HepG2 (cell line): ENCODE results near the gene SLIT1. TPM values are rescaled to one million over a fixed set of nuclear protein-coding genes. Genes with fewer than 3 reads are reported as not detected.

Experiments used
- ARNT ChIP-seq: fragments of 450-650 bp; IDR thresholded peaks from 2 replicates; pipeline ENCODE4 v1.6.1; 2017
- HDAC6 ChIP-seq: fragments of 200-600 bp; sonication (generic); IDR thresholded peaks from 2 replicates; pipeline ENCODE4 v1.7.0; 2017; ENCODE audit warnings: mild to moderate bottlenecking, antibody characterized with exemption, low read length, low read depth
- MAFF ChIP-seq: IDR thresholded peaks from 2 replicates; pipeline ENCODE4 v1.6.1; 2011; ENCODE audit warnings: low read depth, low read length, improper control_type of control experiment
- NCOR1 ChIP-seq: fragments of 200-600 bp; sonication (generic); IDR thresholded peaks from 2 replicates; pipeline ENCODE4 v1.7.0; 2017; ENCODE audit warnings: antibody characterized with exemption, low read length, borderline replicate concordance
- NR2F1 ChIP-seq, 2 experiments: fragments of 450-650 bp in 1 of 2; formaldehyde crosslinking in 1 of 2; IDR thresholded peaks; 2 replicates each; pipeline versions ENCODE4 v1.5.0 to v1.6.1; 2016 to 2020; ENCODE audit warnings: mild to moderate bottlenecking in 1 of 2, missing compliant biosample characterization in 1 of 2, missing genetic modification reagents in 1 of 2, moderate library complexity in 1 of 2
- RXRA ChIP-seq: sonication (generic); formaldehyde crosslinking; IDR thresholded peaks from 2 replicates; pipeline ENCODE4 v1.5.1; 2020; ENCODE audit warnings: missing genetic modification reagents
- RXRB ChIP-seq: IDR thresholded peaks from 2 replicates; pipeline ENCODE4 v1.6.1; 2016; ENCODE audit warnings: borderline replicate concordance, missing genetic modification reagents, missing compliant biosample characterization
- SATB2 ChIP-seq: sonication (generic); formaldehyde crosslinking; IDR thresholded peaks from 2 replicates; pipeline ENCODE4 v1.5.0; 2020; ENCODE audit warnings: missing genetic modification reagents
- SMAD9 ChIP-seq: sonication (generic); formaldehyde crosslinking; IDR thresholded peaks from 2 replicates; pipeline ENCODE4 v1.5.1; 2020; ENCODE audit warnings: mild to moderate bottlenecking, missing genetic modification reagents
- SP1 ChIP-seq, 2 experiments: fragments of 450-650 bp in 1 of 2; sonication (generic) in 1 of 2; formaldehyde crosslinking in 1 of 2; IDR thresholded peaks; 2 replicates each; pipeline versions ENCODE4 v1.4.0 to v1.6.1; 2016 to 2020; ENCODE audit warnings: missing genetic modification reagents in 1 of 2
- TBX3 ChIP-seq: fragments of 450-650 bp; IDR thresholded peaks from 2 replicates; pipeline ENCODE4 v1.6.1; 2017; ENCODE audit warnings: antibody characterized with exemption, mild to moderate bottlenecking, inconsistent platforms, borderline replicate concordance
- ZEB1 ChIP-seq: IDR thresholded peaks from 2 replicates; pipeline ENCODE4 v1.6.1; 2012; ENCODE audit warnings: mild to moderate bottlenecking, low read depth, inconsistent platforms; ENCODE audit not compliant: insufficient replicate concordance
- ZNF234 ChIP-seq: sonication (generic); formaldehyde crosslinking; conservative IDR thresholded peaks from 2 replicates; pipeline ENCODE4 v1.5.1; 2020; ENCODE audit warnings: mild to moderate bottlenecking, missing genetic modification reagents
- ZNF660 ChIP-seq: sonication (generic); formaldehyde crosslinking; IDR thresholded peaks from 2 replicates; pipeline ENCODE4 v1.5.1; 2020; ENCODE audit warnings: mild to moderate bottlenecking, low read depth, missing genetic modification reagents, borderline replicate concordance
- ZNF790 ChIP-seq: sonication (generic); formaldehyde crosslinking; IDR thresholded peaks from 2 replicates; pipeline ENCODE4 v1.8.0; 2022; ENCODE audit warnings: missing genetic modification reagents, mild to moderate bottlenecking, borderline replicate concordance
- polyA plus RNA-seq, 8 experiments: library from polyadenylated mRNA; depleted of rRNA in 3 of 8; stranded (reverse) in 7 of 8; unstranded in 1 of 8; fragments of >200 nt; fragmentation: Illumina TruSeq in 4 of 8; extraction: Trizol in 4 of 8; gene quantifications; 2 replicates each; pipeline versions ENCODE4 v1.2.1 to v1.2.3, GENCODE V29; 2011 to 2016; ENCODE audit warnings: low read depth in 4 of 8, missing spikeins in 1 of 8, mixed read lengths in 1 of 8; ENCODE audit not compliant: insufficient read depth in 1 of 8
- total RNA-seq, 5 experiments: library from RNA; depleted of rRNA; stranded (reverse); fragments of >200 nt; fragmentation: Illumina TruSeq; extraction: Trizol; gene quantifications; 2 replicates each; pipeline ENCODE4 v1.2.3, GENCODE V29; 2016; ENCODE audit warnings: low read depth in 1 of 5
- TF ChIP-seq, protein P1 (sequence below): IDR thresholded peaks from 2 replicates; pipeline ENCODE4 v1.6.1; 2016; ENCODE audit warnings: mild to moderate bottlenecking, missing biosample characterization, missing genetic modification reagents
- TF ChIP-seq, protein P2 (sequence below): sonication (generic); formaldehyde crosslinking; IDR thresholded peaks from 2 replicates; pipeline ENCODE4 v1.4.0; 2020; ENCODE audit warnings: missing genetic modification reagents
- TF ChIP-seq, protein P3 (sequence below): sonication (generic); formaldehyde crosslinking; IDR thresholded peaks from 2 replicates; pipeline ENCODE4 v1.4.0; 2020; ENCODE audit warnings: missing genetic modification reagents
- TF ChIP-seq, protein P4 (sequence below): sonication (generic); formaldehyde crosslinking; IDR thresholded peaks from 2 replicates; pipeline ENCODE4 v1.4.0; 2020; ENCODE audit warnings: mild to moderate bottlenecking, missing genetic modification reagents

Gene SLIT1
- total and polyA plus RNA-seq, 2 of the 13 experiments (the other 11 are each of a cell fraction or from before 2014, with no cell fraction given): 0.09 to 0.33 TPM

DNA sequence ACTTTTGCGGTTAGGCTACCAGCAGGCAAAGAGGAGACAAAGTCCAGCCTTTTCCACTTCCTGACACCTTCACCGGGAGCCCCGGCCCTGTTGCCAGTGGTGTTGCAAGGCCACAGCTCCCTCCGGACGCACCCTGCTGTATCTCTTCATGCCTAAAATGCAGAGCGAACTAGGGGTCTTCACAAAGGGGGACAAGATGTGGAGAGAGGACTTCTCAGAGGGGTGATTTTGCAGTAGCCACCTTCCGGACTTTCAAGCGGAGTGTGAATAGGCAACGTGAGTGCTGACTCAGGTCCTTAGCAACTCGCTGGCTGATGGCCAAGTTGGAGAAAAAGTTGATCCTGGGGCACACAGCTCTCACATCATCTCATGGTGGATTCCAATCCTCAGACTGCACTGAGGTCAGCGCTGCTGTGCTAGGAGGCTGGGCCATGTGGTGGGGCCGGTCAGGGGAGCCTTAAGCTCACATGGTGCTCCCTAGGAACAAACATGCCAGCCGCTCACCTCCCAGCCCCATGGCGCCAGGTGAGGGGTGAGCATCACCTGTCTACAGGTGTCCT lies 187.3 kb downstream of the SLIT1 start (continued):
- no peak for TF ChIP-seq SATB2 (CRISPR knock-in tag)
- TF ChIP-seq, protein P1, sequence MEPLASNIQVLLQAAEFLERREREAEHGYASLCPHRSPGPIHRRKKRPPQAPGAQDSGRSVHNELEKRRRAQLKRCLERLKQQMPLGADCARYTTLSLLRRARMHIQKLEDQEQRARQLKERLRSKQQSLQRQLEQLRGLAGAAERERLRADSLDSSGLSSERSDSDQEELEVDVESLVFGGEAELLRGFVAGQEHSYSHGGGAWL (CRISPR knock-in tag): no peak
- TF ChIP-seq, protein P2, sequence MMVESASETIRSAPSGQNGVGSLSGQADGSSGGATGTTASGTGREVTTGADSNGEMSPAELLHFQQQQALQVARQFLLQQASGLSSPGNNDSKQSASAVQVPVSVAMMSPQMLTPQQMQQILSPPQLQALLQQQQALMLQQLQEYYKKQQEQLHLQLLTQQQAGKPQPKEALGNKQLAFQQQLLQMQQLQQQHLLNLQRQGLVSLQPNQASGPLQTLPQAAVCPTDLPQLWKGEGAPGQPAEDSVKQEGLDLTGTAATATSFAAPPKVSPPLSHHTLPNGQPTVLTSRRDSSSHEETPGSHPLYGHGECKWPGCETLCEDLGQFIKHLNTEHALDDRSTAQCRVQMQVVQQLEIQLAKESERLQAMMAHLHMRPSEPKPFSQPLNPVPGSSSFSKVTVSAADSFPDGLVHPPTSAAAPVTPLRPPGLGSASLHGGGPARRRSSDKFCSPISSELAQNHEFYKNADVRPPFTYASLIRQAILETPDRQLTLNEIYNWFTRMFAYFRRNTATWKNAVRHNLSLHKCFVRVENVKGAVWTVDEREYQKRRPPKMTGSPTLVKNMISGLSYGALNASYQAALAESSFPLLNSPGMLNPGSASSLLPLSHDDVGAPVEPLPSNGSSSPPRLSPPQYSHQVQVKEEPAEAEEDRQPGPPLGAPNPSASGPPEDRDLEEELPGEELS (CRISPR knock-in tag): no peak
- TF ChIP-seq, protein P3, sequence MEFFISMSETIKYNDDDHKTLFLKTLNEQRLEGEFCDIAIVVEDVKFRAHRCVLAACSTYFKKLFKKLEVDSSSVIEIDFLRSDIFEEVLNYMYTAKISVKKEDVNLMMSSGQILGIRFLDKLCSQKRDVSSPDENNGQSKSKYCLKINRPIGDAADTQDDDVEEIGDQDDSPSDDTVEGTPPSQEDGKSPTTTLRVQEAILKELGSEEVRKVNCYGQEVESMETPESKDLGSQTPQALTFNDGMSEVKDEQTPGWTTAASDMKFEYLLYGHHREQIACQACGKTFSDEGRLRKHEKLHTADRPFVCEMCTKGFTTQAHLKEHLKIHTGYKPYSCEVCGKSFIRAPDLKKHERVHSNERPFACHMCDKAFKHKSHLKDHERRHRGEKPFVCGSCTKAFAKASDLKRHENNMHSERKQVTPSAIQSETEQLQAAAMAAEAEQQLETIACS: no peak
- TF ChIP-seq TBX3: peak; percentile 49; the same call in 1 of the 2 replicates
- peak; percentile 96 for TF ChIP-seq MAFF
- no peak for TF ChIP-seq ZNF790 (CRISPR knock-in tag)
- no peak for TF ChIP-seq SP1 (IDR thresholded peaks at IDR 0.05)
- TF ChIP-seq SP1 (CRISPR knock-in tag; IDR thresholded peaks at IDR 0.05): no peak
- TF ChIP-seq NR2F1 (CRISPR knock-in tag; IDR thresholded peaks at IDR 0.05): no peak
- TF ChIP-seq ARNT: no peak
- TF ChIP-seq RXRA (CRISPR knock-in tag): no peak
- no peak for TF ChIP-seq HDAC6
- TF ChIP-seq SMAD9 (CRISPR knock-in tag): no peak
- TF ChIP-seq ZNF234 (CRISPR knock-in tag): no peak
- TF ChIP-seq ZEB1: peak; percentile 83
- TF ChIP-seq ZNF660 (CRISPR knock-in tag): no peak
- peak; percentile 34; the same call in 1 of the 2 replicates for TF ChIP-seq RXRB (CRISPR knock-in tag)
- peak; percentile 48; the same call in 1 of the 2 replicates for TF ChIP-seq NCOR1
- TF ChIP-seq, protein P4, sequence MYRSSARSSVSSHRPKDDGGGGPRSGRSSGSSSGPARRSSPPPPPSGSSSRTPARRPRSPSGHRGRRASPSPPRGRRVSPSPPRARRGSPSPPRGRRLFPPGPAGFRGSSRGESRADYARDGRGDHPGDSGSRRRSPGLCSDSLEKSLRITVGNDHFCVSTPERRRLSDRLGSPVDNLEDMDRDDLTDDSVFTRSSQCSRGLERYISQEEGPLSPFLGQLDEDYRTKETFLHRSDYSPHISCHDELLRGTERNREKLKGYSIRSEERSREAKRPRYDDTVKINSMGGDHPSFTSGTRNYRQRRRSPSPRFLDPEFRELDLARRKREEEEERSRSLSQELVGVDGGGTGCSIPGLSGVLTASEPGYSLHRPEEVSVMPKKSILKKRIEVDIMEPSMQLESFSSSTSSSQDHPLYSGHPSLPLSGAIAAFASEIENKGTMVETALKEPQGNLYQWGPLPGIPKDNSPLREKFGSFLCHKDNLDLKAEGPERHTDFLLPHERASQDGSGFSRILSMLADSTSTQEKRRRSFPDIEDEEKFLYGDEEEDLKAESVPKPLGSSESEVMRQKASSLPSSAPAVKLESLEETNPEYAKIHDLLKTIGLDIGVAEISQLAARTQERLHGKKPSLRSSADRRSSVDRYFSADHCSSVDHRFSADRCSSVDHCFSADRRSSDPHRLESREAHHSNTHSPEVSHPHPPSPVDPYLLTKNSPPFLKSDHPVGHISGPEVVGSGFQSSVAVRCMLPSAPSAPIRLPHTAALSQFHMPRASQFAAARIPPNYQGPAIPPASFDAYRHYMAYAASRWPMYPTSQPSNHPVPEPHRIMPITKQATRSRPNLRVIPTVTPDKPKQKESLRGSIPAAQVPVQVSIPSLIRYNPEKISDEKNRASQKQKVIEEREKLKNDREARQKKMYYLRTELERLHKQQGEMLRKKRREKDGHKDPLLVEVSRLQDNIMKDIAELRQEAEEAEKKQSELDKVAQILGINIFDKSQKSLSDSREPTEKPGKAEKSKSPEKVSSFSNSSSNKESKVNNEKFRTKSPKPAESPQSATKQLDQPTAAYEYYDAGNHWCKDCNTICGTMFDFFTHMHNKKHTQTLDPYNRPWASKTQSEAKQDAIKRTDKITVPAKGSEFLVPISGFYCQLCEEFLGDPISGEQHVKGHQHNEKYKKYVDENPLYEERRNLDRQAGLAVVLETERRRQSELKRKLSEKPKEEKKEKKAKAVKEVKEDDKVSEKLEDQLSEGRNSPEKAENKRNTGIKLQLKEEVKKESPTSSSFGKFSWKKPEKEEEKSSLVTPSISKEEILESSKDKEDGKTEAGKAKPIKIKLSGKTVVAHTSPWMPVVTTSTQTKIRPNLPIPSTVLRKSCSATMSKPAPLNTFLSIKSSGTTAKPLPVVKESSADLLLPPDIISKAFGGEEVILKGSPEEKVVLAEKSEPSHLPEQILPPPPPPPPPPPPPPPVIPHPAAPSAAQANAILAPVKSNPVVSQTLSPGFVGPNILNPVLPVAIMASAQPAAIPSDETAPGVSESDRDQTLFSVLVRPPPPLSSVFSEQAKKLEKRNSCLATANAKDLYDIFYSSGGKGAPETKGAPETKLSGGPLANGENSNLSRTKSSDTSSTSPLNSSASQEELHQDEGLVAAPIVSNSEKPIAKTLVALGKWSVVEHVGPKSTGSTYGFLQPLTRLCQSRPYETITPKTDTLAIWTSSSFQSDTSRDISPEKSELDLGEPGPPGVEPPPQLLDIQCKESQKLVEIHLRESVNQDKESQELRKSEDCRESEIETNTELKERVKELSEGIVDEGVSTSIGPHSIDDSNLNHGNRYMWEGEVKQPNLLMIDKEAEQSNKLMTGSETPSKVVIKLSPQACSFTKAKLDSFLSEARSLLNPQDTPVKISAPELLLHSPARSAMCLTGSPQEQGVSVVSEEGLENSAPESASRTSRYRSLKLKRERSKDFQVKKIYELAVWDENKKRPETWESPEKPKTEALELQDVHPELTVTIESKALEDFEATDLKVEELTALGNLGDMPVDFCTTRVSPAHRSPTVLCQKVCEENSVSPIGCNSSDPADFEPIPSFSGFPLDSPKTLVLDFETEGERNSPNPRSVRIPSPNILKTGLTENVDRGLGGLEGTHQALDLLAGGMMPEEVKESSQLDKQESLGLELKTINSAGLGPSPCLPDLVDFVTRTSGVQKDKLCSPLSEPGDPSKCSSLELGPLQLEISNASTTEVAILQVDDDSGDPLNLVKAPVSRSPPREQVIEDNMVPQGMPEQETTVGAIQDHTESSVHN (CRISPR knock-in tag): no peak
